Measurements from ENCODE around the gene VSIG4. TPM values are rescaled to one million over a fixed set of nuclear protein-coding genes. Genes with fewer than 3 reads are reported as not detected.
A peak's percentile ranks its signal among the peaks of the same experiment; 100 is the strongest.
"Not testable (repeated sequence)": the region's sequence is repeated elsewhere in the genome, so short reads cannot be mapped to it uniquely, and the experiment has no call there.

Gene VSIG4
- not detected in 2 replicates for total RNA-seq (2014; rRNA removed; shearing (Covaris generic))
- polyA plus RNA-seq (2015; cell fraction: cytosol; rRNA removed), result not detected in 2 replicates
- polyA plus RNA-seq (2015; cell fraction: nucleus; rRNA removed), result not detected in 2 replicates

GRCh38 chrX:66039944-66040343 is at the start of gene VSIG4:
VSIG4 (minus strand) TSS chrX:66040080; CDS start chrX:66039998, 82 bp downstream.
- no peak for DNase-seq (ENCODE audit: low read depth, low spot score)
- in situ Hi-C loops (cut with HindIII; ENCODE audit: low pct_unique_long_range_greater_than_20kb, low sequenced_read_pairs), result no loop called here

- no peak for DNase-seq (ENCODE audit: low read depth, low spot score)
- in situ Hi-C loops (cut with HindIII; ENCODE audit: low pct_unique_long_range_greater_than_20kb, low sequenced_read_pairs), result no loop called here
Measured at GRCh38 chrX:66076801-66077200, 36.9 kb upstream of the VSIG4 start.

- DNase-seq (ENCODE audit: low read depth, low spot score), result no peak
- in situ Hi-C loops (cut with HindIII; ENCODE audit: low pct_unique_long_range_greater_than_20kb, low sequenced_read_pairs), result no loop called here
Measured at GRCh38 chrX:66074920-66075879, 35.3 kb upstream of the VSIG4 start.

- in situ Hi-C loops (cut with HindIII; ENCODE audit: low pct_unique_long_range_greater_than_20kb, low sequenced_read_pairs), result no loop called here
- no peak for DNase-seq (ENCODE audit: low read depth, low spot score)
Measured at GRCh38 chrX:66071126-66071525, 31.2 kb upstream of the VSIG4 start.

GRCh38 chrX:66064261-66064660 is 24.4 kb upstream of the VSIG4 start:
- in situ Hi-C loops (cut with HindIII; ENCODE audit: low pct_unique_long_range_greater_than_20kb, low sequenced_read_pairs), result no loop called here
- DNase-seq (ENCODE audit: low read depth, low spot score), result no peak

- not testable (repeated sequence) for DNase-seq (ENCODE audit: low read depth, low spot score)
Measured at GRCh38 chrX:66057019-66057418, 17.1 kb upstream of the VSIG4 start.

GRCh38 chrX:66054978-66055377 is 15.1 kb upstream of the VSIG4 start:
- in situ Hi-C loops (cut with HindIII; ENCODE audit: low pct_unique_long_range_greater_than_20kb, low sequenced_read_pairs), result no loop called here
- DNase-seq (ENCODE audit: low read depth, low spot score), result no peak

More at GRCh38 chrX:66057019-66057418, 17.1 kb upstream of the VSIG4 start:
- in situ Hi-C loops (cut with HindIII; ENCODE audit: low pct_unique_long_range_greater_than_20kb, low sequenced_read_pairs), result not testable (repeated sequence)

- no peak for DNase-seq (ENCODE audit: low read depth, low spot score)
- in situ Hi-C loops (cut with HindIII; ENCODE audit: low pct_unique_long_range_greater_than_20kb, low sequenced_read_pairs), result no loop called here
Measured at GRCh38 chrX:66053414-66053813, 13.5 kb upstream of the VSIG4 start.

GRCh38 chrX:66051980-66052379 is 12.1 kb upstream of the VSIG4 start:
- no peak for DNase-seq (ENCODE audit: low read depth, low spot score)
- in situ Hi-C loops (cut with HindIII; ENCODE audit: low pct_unique_long_range_greater_than_20kb, low sequenced_read_pairs), result no loop called here

- no peak for DNase-seq (ENCODE audit: low read depth, low spot score)
- in situ Hi-C loops (cut with HindIII; ENCODE audit: low pct_unique_long_range_greater_than_20kb, low sequenced_read_pairs), result no loop called here
Measured at GRCh38 chrX:66050140-66050569, 10.3 kb upstream of the VSIG4 start.

- in situ Hi-C loops (cut with HindIII; ENCODE audit: low pct_unique_long_range_greater_than_20kb, low sequenced_read_pairs), result no loop called here
- no peak for DNase-seq (ENCODE audit: low read depth, low spot score)
Measured at GRCh38 chrX:66049056-66049455, 9.2 kb upstream of the VSIG4 start.

GRCh38 chrX:66046612-66047235 is 6.8 kb upstream of the VSIG4 start:
- in situ Hi-C loops (cut with HindIII; ENCODE audit: low pct_unique_long_range_greater_than_20kb, low sequenced_read_pairs), result no loop called here
- DNase-seq (ENCODE audit: low read depth, low spot score), result no peak

- in situ Hi-C loops (cut with HindIII; ENCODE audit: low pct_unique_long_range_greater_than_20kb, low sequenced_read_pairs), result no loop called here
- DNase-seq (ENCODE audit: low read depth, low spot score), result no peak
Measured at GRCh38 chrX:66045894-66046293, 6.0 kb upstream of the VSIG4 start.

- DNase-seq (ENCODE audit: low read depth, low spot score), result no peak
- in situ Hi-C loops (cut with HindIII; ENCODE audit: low pct_unique_long_range_greater_than_20kb, low sequenced_read_pairs), result no loop called here
Measured at GRCh38 chrX:66043584-66043983, 3.7 kb upstream of the VSIG4 start.

GRCh38 chrX:66042307-66043077 is 2.6 kb upstream of the VSIG4 start:
- in situ Hi-C loops (cut with HindIII; ENCODE audit: low pct_unique_long_range_greater_than_20kb, low sequenced_read_pairs), result no loop called here
- DNase-seq (ENCODE audit: low read depth, low spot score), result no peak

- DNase-seq (ENCODE audit: low read depth, low spot score), result no peak
- in situ Hi-C loops (cut with HindIII; ENCODE audit: low pct_unique_long_range_greater_than_20kb, low sequenced_read_pairs), result no loop called here
Measured at GRCh38 chrX:66038115-66038514, 1.8 kb downstream of the VSIG4 start.

GRCh38 chrX:66036231-66036630 is 3.6 kb downstream of the VSIG4 start:
- no peak for DNase-seq (ENCODE audit: low read depth, low spot score)
- in situ Hi-C loops (cut with HindIII; ENCODE audit: low pct_unique_long_range_greater_than_20kb, low sequenced_read_pairs), result no loop called here

- in situ Hi-C loops (cut with HindIII; ENCODE audit: low pct_unique_long_range_greater_than_20kb, low sequenced_read_pairs), result no loop called here
- DNase-seq (ENCODE audit: low read depth, low spot score), result peak; percentile 55
Measured at GRCh38 chrX:66035667-66036066, 4.2 kb downstream of the VSIG4 start.

Data from SK-MEL-5 (cell line).